Upper lobe of left lung (tissue), 6 donors: ENCODE results near the gene MLX. TPM values are rescaled to one million over a fixed set of nuclear protein-coding genes. Genes with fewer than 3 reads are reported as not detected.
"Not testable (repeated sequence)": the region's sequence is repeated elsewhere in the genome, so short reads cannot be mapped to it uniquely, and the experiment has no call there.

Source experiments
- ATAC-seq, 2 donors: fragments of 200-7000 bp; cut with Tn5 transposase; one replicate each; pipeline ENCODE4 v1.9.1; 2022; ENCODE audit warnings: mild to moderate bottlenecking in 2 of 2, moderate library complexity in 2 of 2; ENCODE audit not compliant: low FRiP score in 2 of 2
- DNase-seq, 2 donors: peaks; one replicate each; pipeline ENCODE4 v3.0.0-alpha.2; 2019 to 2020
- H3K27ac ChIP-seq, 4 donors: fragments of 200-600 bp; sonication (generic); one replicate each; pipeline ENCODE4 v1.5.1; 2016 to 2019
- H3K27me3 ChIP-seq, 4 donors: fragments of 200-600 bp; sonication (generic); one replicate each; pipeline ENCODE4 v1.5.1; 2017 to 2019
- H3K36me3 ChIP-seq, 4 donors: fragments of 200-600 bp; sonication (generic); one replicate each; pipeline ENCODE4 v1.5.1; 2016 to 2019
- H3K4me1 ChIP-seq, 4 donors: fragments of 200-600 bp; sonication (generic); one replicate each; pipeline ENCODE4 v1.5.1; 2018 to 2019
- H3K4me3 ChIP-seq, 4 donors: fragments of 200-600 bp; sonication (generic); one replicate each; pipeline ENCODE4 v1.5.1; 2017 to 2019; ENCODE audit warnings: mild to moderate bottlenecking in 2 of 4, moderate library complexity in 1 of 4
- H3K9me3 ChIP-seq, 4 donors: fragments of 200-600 bp; sonication (generic); one replicate each; pipeline ENCODE4 v1.5.1; 2018 to 2019
- CTCF ChIP-seq, 6 experiments: fragments of 450-650 bp in 4 of 6; fragments of 200-600 bp in 2 of 6; sonication (generic) in 2 of 6; IDR thresholded peaks; one replicate each; pipeline ENCODE4 v1.5.1; 2016 to 2019; ENCODE audit warnings: antibody characterized with exemption in 6 of 6
- EP300 ChIP-seq, 4 donors: sonication (generic); formaldehyde crosslinking; IDR thresholded peaks; one replicate each; pipeline ENCODE4 v1.5.1; 2017; ENCODE audit warnings: antibody characterized with exemption in 4 of 4, control low read depth in 2 of 4
- POLR2A ChIP-seq, 4 donors: fragments of 450-650 bp; IDR thresholded peaks; one replicate each; pipeline ENCODE4 v1.5.1; 2016 to 2017; ENCODE audit warnings: antibody characterized with exemption in 4 of 4, mild to moderate bottlenecking in 2 of 4
- POLR2AphosphoS5 ChIP-seq, 2 donors: sonication (generic); formaldehyde crosslinking; IDR thresholded peaks; one replicate each; pipeline ENCODE4 v1.5.1; 2017; ENCODE audit warnings: antibody characterized with exemption in 2 of 2
- WGBS, 2 donors: methylation state at CpG; one replicate each; pipeline ENCODE4 v1.1.5; 2017 to 2018; 5-methylcytosine and 5-hydroxymethylcytosine counted together
- total RNA-seq, 6 donors: library from RNA; depleted of rRNA in 4 of 6; stranded (reverse); fragments of >200 nt in 4 of 6; gene quantifications; one replicate each; pipeline versions ENCODE4 v1.1.0 to v1.2.1, GENCODE V29; 2016 to 2021
- donor health status: DM: no; HTN: no; CAD: no; lungs with moderate emphysema.
- donor health status: DM: no; HTN: yes; CAD: no; lungs with severe emphysema.

Gene MLX
- total RNA-seq, 6 donors from 2014 or later: 61.8 to 104 (median 83.5) TPM

GRCh38 chr17:42544874-42545283 is 22.0 kb upstream of the MLX start:
- WGBS, 2 donors: 77 to 79% methylated on average over 8 of the region's 8 CpGs
- Histone ChIP-seq H3K27me3 (no peaks in the 10 kb centered on the region), H3K27ac (no peak overlapping the region), H3K9me3 (no peaks in the 10 kb centered on the region), H3K36me3 (peaks cover 7 to 49% (median 31%) of the 10 kb centered on the region in 4 donors), H3K4me3 (no peak overlapping the region), H3K4me1 (peaks cover 0 to 14% (median 6%) of the 10 kb centered on the region in 4 donors)
- TF ChIP-seq POLR2AphosphoS5 (IDR thresholded peaks at IDR 0.05): no peak
- no peak for TF ChIP-seq EP300 (IDR thresholded peaks at IDR 0.05)
- TF ChIP-seq POLR2A (IDR thresholded peaks at IDR 0.05): no peak
- TF ChIP-seq CTCF (IDR thresholded peaks at IDR 0.05): no peak
- DNase-seq: no peak
- ATAC-seq: no peak

DNA sequence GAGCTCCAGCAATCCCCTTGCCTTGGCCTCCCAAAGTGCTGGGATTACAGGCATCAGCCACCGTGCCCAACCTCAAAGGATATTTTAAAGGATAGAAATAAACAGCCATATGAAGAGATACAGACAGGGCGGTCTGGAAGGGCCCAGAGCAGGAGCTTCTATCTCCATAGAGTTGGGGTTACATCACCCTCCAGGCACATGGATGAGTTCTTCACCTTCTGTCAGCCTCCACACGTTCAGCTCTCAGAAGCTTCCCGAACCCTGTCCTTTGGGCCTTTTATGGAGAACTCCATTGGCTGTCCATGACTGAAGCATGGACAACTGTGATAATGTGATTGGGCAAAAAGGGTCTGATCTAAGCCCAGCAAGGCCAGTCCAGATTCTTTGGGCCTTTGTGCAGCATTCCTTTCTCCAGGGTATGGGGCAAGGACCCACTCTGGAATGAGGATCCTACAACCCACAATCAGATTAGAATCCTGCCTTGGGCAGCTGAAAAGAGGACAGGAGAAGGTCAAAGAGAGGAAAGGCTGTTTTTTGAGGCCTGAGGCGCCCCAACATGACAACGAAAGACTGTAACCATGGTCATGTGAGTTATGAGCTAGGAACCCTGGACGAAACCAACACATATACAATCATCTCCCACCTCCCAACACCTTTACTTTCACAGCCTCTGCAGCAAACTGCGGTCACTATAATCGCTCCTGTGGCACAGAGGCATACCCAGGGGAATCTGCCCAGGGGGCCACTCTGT is 21.0 kb upstream of the MLX start:
- H3K27ac ChIP-seq, DNase-seq, H3K4me3 ChIP-seq, ATAC-seq, H3K27me3 ChIP-seq, H3K9me3 ChIP-seq: not testable (repeated sequence)
- peaks cover 7 to 45% (median 26%) of the 10 kb centered on the region in 4 donors for H3K36me3 ChIP-seq
- 89 to 96% methylated on average over 9 of the region's 9 CpGs for WGBS, 2 donors
- peaks cover 0 to 14% (median 6%) of the 10 kb centered on the region in 4 donors for H3K4me1 ChIP-seq

DNA sequence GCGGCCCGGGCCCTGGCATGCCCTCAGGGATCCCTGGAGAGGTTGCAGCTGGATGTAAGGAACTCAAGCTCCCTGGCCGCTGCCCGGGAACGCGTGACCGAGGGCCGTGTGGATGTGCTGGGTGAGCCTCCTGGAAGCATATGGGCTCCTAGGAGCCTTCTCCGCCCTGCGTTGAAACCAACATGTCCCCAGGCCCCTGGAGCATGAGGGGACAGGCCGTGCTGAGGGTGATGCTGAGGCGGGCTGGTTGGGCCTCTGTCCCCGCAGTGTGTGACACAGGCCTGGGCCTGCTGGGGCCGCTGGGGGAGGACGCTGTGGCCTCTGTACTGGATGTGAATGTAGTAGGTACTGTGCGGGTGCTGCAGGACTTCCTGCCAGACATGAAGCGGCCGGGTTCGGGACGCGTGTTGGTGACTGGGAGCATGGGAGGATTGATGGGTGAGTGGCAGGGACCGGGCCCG is 19.9 kb upstream of the MLX start:
- H3K4me3 ChIP-seq: no peak overlapping the region
- ATAC-seq: peak in 1 of 2 donors; percentile 6
- no peak for TF ChIP-seq POLR2A (IDR thresholded peaks at IDR 0.05)
- no peak for TF ChIP-seq CTCF (IDR thresholded peaks at IDR 0.05)
- no peak for TF ChIP-seq POLR2AphosphoS5 (IDR thresholded peaks at IDR 0.05)
- no peak for TF ChIP-seq EP300 (IDR thresholded peaks at IDR 0.05)
- peaks cover 0 to 14% (median 6%) of the 10 kb centered on the region in 4 donors for H3K4me1 ChIP-seq
- no peaks in the 10 kb centered on the region for H3K9me3 ChIP-seq
- 92 to 94% methylated on average over 8 to 23 of the region's 23 CpGs for WGBS, 2 donors
- no peaks in the 10 kb centered on the region for H3K27me3 ChIP-seq
- DNase-seq: peak in 1 of 2 donors; percentile 82
- peaks cover 7 to 34% (median 20%) of the 10 kb centered on the region in 4 donors for H3K36me3 ChIP-seq
- H3K27ac ChIP-seq: no peak overlapping the region

DNA sequence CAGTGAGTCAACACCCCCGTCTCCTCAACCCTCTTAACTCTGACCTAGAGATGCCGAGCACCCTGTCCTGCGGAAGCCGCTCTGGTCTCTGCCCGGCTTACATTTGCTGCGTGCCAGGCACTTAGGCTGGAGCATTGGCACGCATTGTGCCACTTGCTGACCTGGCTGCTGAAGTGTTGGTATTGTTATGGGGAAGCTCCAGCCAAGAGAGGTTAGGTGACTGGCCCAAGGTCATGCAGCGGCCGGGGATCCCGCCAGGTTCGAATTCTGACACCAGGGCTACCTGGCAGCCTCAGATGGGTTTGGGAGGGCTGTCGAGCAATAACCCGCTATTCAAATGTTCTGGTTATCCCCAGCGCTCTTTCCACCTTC is 19.2 kb upstream of the MLX start:
- Histone ChIP-seq H3K27me3 (no peaks in the 10 kb centered on the region), H3K4me3 (peak overlapping the region in 1 of 4 donors; percentile 48), H3K36me3 (peaks cover 7 to 29% (median 15%) of the 10 kb centered on the region in 4 donors), H3K27ac (no peak overlapping the region), H3K9me3 (no peaks in the 10 kb centered on the region), H3K4me1 (peaks cover 0 to 19% (median 6%) of the 10 kb centered on the region in 4 donors)
- TF ChIP-seq POLR2A (IDR thresholded peaks at IDR 0.05) (peak in 1 of 4 donors; percentile 16), CTCF (IDR thresholded peaks at IDR 0.05) (no peak)
- DNase-seq (no peak), ATAC-seq (no peak)
- 91% methylated on average over 11 of the region's 14 CpGs; no CpG with 5 or more reads in 1 of the 2 donors for WGBS, 2 donors

GRCh38 chr17:42548070-42548837 is 18.6 kb upstream of the MLX start:
- peak; percentile 84 to 93 for DNase-seq
- 55 to 59% methylated on average over 17 to 63 of the region's 74 CpGs for WGBS, 2 donors

More at GRCh38 chr17:42548070-42548837, 18.6 kb upstream of the MLX start:
- H3K4me3 ChIP-seq: peak overlapping the region in 3 of 4 donors; percentile 31 to 48 (median 42)
- peaks cover 3 to 25% (median 9%) of the 10 kb centered on the region in 4 donors for H3K4me1 ChIP-seq
- TF ChIP-seq POLR2A (IDR thresholded peaks at IDR 0.05) (no peak), EP300 (IDR thresholded peaks at IDR 0.05) (no peak), CTCF (IDR thresholded peaks at IDR 0.05) (peak in 4 of 6 experiments; percentile 28 to 75 (median 67)), POLR2AphosphoS5 (IDR thresholded peaks at IDR 0.05) (no peak)
- peak; percentile 68 to 82 for ATAC-seq
- H3K27ac ChIP-seq: no peak overlapping the region
- H3K9me3 ChIP-seq: no peaks in the 10 kb centered on the region
- peaks cover 5 to 28% (median 9%) of the 10 kb centered on the region in 4 donors for H3K36me3 ChIP-seq
- no peaks in the 10 kb centered on the region for H3K27me3 ChIP-seq
